Activated CD8-positive, alpha-beta T cell treated with anti-CD3 and anti-CD28 coated beads, Interleukin-2, amount 10 ng/mL, durations not matched to agents 7 days and 5 days (primary cell): ENCODE results near the gene TRIM39. TPM values are rescaled to one million over a fixed set of nuclear protein-coding genes. Genes with fewer than 3 reads are reported as not detected.
"Not testable (repeated sequence)": the region's sequence is repeated elsewhere in the genome, so short reads cannot be mapped to it uniquely, and the experiment has no call there.

Experiments
- ATAC-seq: fragments of 150-1000 bp; cut with Tn5 transposase; one replicate; pipeline ENCODE4 v1.10.0; 2021; ENCODE audit warnings: moderate library complexity
- CTCF ChIA-PET: fragments of 350-600 bp; sonication (Branson Sonifier 250); formaldehyde crosslinking; loops from one replicate; lab custom pipeline; 2021; ENCODE audit warnings: antibody characterized with exemption; lab: Charles Lee
- POLR2A ChIA-PET: fragments of 350-600 bp; sonication (Branson Sonifier 250); formaldehyde crosslinking; loops from one replicate; lab custom pipeline; 2021; ENCODE audit warnings: antibody characterized with exemption; lab: Charles Lee
- DNase-seq: peaks from one replicate; pipeline ENCODE4 v3.0.0-alpha.2; 2020
- H3K27ac Mint-ChIP-seq: one replicate; pipeline ENCODE4 v1.8.0; 2021; ENCODE audit warnings: mild to moderate bottlenecking, mixed read lengths
- H3K27me3 Mint-ChIP-seq: one replicate; pipeline ENCODE4 v1.8.0; 2021; ENCODE audit warnings: low read depth, mixed read lengths
- H3K36me3 Mint-ChIP-seq: one replicate; pipeline ENCODE4 v1.8.0; 2021; ENCODE audit warnings: low read depth, mixed read lengths
- H3K4me1 Mint-ChIP-seq: one replicate; pipeline ENCODE4 v1.8.0; 2021; ENCODE audit warnings: low read depth, mixed read lengths
- H3K4me3 Mint-ChIP-seq: one replicate; pipeline ENCODE4 v1.8.0; 2021; ENCODE audit warnings: mild to moderate bottlenecking, mixed read lengths
- H3K9me3 Mint-ChIP-seq: one replicate; pipeline ENCODE4 v1.8.0; 2022; ENCODE audit warnings: mixed read lengths; ENCODE audit not compliant: insufficient read depth
- total RNA-seq, 2 experiments: library from RNA; stranded (reverse); gene quantifications; one replicate each; pipeline ENCODE4 v1.2.3, GENCODE V29; 2021

The TRIM39 gene
- 10 to 100 TPM; 16.7 to 16.9 TPM for total RNA-seq

DNA sequence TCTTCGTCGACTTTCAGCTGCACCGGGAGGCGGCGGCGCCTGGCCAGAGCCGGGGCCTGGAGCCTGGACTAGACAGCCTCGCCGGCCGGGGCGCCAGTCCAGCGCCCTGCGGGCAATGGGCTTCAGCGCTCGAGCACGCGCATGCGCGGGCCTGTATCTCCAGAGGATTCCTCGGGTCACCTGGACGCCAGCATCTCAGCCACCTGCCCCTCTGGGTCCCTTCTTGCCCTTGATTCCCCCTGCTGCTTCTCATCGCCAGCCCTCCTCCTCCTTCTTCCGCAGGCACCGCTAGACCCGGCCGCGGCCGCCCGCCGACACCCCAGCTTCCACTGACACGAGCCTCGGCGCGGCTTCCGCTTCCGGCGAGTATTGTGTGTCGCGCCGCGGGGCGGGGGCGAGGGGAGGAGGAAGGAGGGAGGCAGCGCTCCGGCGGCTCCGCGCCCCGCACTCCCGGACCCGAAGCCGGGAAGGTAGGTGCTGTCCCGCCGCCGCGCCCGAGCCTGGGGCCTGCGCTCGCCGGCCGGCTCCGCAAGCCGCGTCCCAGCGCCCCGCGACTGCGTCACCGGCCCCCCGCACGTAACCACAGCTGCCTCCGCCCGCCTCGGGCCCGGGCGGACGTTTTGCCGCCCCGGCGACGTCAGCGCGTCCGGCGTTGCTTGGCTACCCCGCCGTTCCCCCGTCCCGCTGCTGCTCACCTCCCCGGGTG is at the start of gene TRIM39:
TRIM39 (plus strand) TSS at position 402 of the 706 bp plus-strand sequence. CDS start 2,391 bp downstream, outside the sequence.
- Mint-ChIP-seq H3K27ac (peak within 1 kb of the TSS; percentile 99), H3K27me3 (no peaks in the 10 kb centered on the region), H3K4me1 (peaks cover 53% of the 10 kb centered on the region), H3K4me3 (peak within 1 kb of the TSS; percentile 96), H3K9me3 (no peaks in the 10 kb centered on the region), H3K36me3 (peaks cover 47% of the 10 kb centered on the region)
- DNase-seq (peak; percentile 92), ATAC-seq (peak; percentile 73)
- CTCF ChIA-PET = interaction anchor here (0.6 to 2.3 kb wide), 9 partner anchors 10 to 419 kb away, joined by 3 to 12 read pairs (median 4); partner anchors contain the start of gene TRIM26
- POLR2A ChIA-PET = interaction anchor here (0.6 to 2.3 kb wide), 18 partner anchors 8 to 873 kb away, joined by 3 to 25 read pairs (median 4); partner anchors contain the start of genes POLR1H, RPP21 and TRIM26

- H3K36me3 Mint-ChIP-seq = peaks cover 14% of the 10 kb centered on the region
- peaks cover 10% of the 10 kb centered on the region for H3K27me3 Mint-ChIP-seq
- H3K27ac Mint-ChIP-seq, POLR2A ChIA-PET, DNase-seq, CTCF ChIA-PET, H3K4me1 Mint-ChIP-seq, H3K4me3 Mint-ChIP-seq, ATAC-seq: not testable (repeated sequence)
- H3K9me3 Mint-ChIP-seq = peaks cover 53% of the 10 kb centered on the region
These were observed 45.7 kb upstream of the TRIM39 start for GRCh38 chr6:30280988-30281387.

DNA sequence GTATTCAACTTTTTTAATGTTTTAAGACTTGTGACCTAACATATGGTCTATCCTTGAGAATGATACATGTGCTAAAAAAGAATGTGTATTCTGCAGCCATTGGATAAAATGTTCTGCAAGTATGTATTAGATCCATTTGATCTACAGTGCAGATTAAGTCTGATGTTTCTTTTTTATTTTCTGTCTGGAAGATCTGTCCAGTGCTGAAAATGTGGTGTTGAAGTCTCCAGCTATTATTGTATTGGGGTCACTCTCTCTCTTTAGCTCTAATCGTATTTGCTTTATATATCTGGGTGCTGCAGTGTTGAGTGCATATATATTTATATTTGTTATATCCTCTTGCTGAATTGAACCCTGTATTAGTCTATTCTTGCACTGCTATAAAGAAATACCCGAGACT is 44.2 kb upstream of the TRIM39 start:
- Mint-ChIP-seq H3K4me1 (no peaks in the 10 kb centered on the region), H3K4me3 (no peak overlapping the region), H3K9me3 (peaks cover 60% of the 10 kb centered on the region), H3K27ac (no peak overlapping the region), H3K27me3 (peaks cover 3% of the 10 kb centered on the region), H3K36me3 (peaks cover 19% of the 10 kb centered on the region)
- ChIA-PET POLR2A (no interaction called here), CTCF (no interaction called here)
- DNase-seq (no peak), ATAC-seq (no peak)

GRCh38 chr6:30283761-30284160 is 43.0 kb upstream of the TRIM39 start:
- H3K36me3 Mint-ChIP-seq = peaks cover 32% of the 10 kb centered on the region
- peaks cover 70% of the 10 kb centered on the region for H3K9me3 Mint-ChIP-seq
- no peak for ATAC-seq
- no peak overlapping the region for H3K27ac Mint-ChIP-seq
- CTCF ChIA-PET = no interaction called here
- POLR2A ChIA-PET = no interaction called here
- H3K27me3 Mint-ChIP-seq = no peaks in the 10 kb centered on the region
- H3K4me1 Mint-ChIP-seq = no peaks in the 10 kb centered on the region
- no peak for DNase-seq
- no peak overlapping the region for H3K4me3 Mint-ChIP-seq

DNA sequence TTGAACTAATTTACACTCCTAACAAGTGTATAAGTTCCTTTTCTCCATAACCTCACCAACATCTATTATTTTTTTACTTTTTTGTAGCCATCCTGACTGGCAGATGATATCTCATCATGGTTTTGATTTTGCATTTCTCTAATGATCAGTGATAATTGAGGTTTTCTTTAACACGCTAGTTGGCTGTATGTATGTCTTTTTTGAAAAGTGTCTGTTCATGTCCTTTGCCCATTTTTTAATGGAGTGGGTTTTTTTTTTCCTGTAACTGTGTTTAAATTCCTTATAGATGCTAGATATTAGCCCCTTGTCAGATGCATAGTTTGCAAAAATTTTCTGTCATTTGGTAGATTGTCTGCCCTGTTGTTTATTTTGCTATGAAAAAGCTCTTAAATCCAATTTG is 39.6 kb upstream of the TRIM39 start:
- Mint-ChIP-seq H3K36me3 (peaks cover 52% of the 10 kb centered on the region), H3K27me3 (no peaks in the 10 kb centered on the region), H3K27ac (no peak overlapping the region), H3K4me3 (no peak overlapping the region), H3K9me3 (peaks cover 54% of the 10 kb centered on the region), H3K4me1 (no peaks in the 10 kb centered on the region)
- ChIA-PET CTCF (no interaction called here), POLR2A (no interaction called here)
- ATAC-seq (no peak), DNase-seq (no peak)

DNA sequence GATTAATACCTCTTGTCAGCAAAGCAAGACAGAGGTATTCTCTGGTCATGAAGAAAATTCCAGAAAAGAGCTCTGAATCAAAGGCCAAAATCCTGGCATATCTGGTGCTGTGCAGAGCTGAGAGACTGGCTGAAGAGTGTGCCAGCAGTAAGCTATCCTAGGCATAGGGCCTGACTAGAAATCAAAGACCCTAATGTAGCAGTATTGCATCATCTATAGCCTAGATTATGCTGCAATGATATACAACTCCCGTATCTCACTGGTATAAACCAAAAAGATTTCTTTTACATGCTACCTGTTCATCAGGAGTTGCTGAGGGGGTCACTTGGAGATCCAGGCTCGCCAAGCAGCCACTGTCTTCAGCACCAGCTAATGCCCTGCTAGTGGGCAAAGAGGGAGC is 30.9 kb upstream of the TRIM39 start:
- no peak for DNase-seq
- H3K27me3 Mint-ChIP-seq = no peaks in the 10 kb centered on the region
- POLR2A ChIA-PET = interaction anchor here (0.6 to 1.0 kb wide), 2 partner anchors 30 to 498 kb away, joined by 3 read pairs; no protein-coding TSS in a partner anchor
- H3K27ac Mint-ChIP-seq = no peak overlapping the region
- CTCF ChIA-PET = no interaction called here
- H3K4me3 Mint-ChIP-seq = no peak overlapping the region
- peaks cover 9% of the 10 kb centered on the region for H3K9me3 Mint-ChIP-seq
- no peak for ATAC-seq
- no peaks in the 10 kb centered on the region for H3K4me1 Mint-ChIP-seq
- H3K36me3 Mint-ChIP-seq = peaks cover 58% of the 10 kb centered on the region

DNA sequence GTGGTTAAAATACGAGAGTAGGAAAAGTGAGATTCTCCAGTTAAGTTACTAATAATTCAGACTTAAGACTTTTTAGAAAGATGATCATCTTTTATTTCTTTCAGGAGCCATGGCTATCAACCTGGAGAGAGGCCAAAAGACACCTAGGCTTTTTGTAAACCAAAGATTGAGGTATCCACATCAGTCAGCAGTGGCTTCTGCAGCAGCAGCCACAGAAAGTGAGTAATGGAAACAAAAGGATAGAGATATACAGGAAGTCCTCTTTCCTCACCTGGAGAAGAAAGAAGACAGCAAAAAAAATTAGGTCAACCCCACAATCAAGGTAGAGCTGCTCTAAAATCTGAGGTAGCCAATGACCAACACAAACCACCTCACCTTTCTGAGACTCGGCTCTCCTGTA is 22.7 kb upstream of the TRIM39 start:
- POLR2A ChIA-PET = no interaction called here
- H3K4me3 Mint-ChIP-seq = no peak overlapping the region

GRCh38 chr6:30311101-30311500 is 15.6 kb upstream of the TRIM39 start:
- H3K4me1 Mint-ChIP-seq = peaks cover 2% of the 10 kb centered on the region
- ChIA-PET CTCF (no interaction called here), POLR2A (no interaction called here)
- H3K27ac Mint-ChIP-seq = no peak overlapping the region
- H3K4me3 Mint-ChIP-seq = no peak overlapping the region
- peaks cover 69% of the 10 kb centered on the region for H3K36me3 Mint-ChIP-seq
- H3K9me3 Mint-ChIP-seq = no peaks in the 10 kb centered on the region
- DNase-seq (peak; percentile 26), ATAC-seq (no peak)
- H3K27me3 Mint-ChIP-seq = no peaks in the 10 kb centered on the region

More for the DNA sequence above, 22.7 kb upstream of the TRIM39 start:
- peaks cover 18% of the 10 kb centered on the region for H3K9me3 Mint-ChIP-seq
- H3K27me3 Mint-ChIP-seq = no peaks in the 10 kb centered on the region
- peaks cover 16% of the 10 kb centered on the region for H3K4me1 Mint-ChIP-seq
- no peak overlapping the region for H3K27ac Mint-ChIP-seq
- CTCF ChIA-PET = no interaction called here
- H3K36me3 Mint-ChIP-seq = peaks cover 73% of the 10 kb centered on the region
- ATAC-seq (peak; percentile 42), DNase-seq (no peak)

- Mint-ChIP-seq H3K27me3 (no peaks in the 10 kb centered on the region), H3K27ac (no peak overlapping the region), H3K36me3 (peaks cover 69% of the 10 kb centered on the region), H3K4me1 (peaks cover 2% of the 10 kb centered on the region), H3K9me3 (no peaks in the 10 kb centered on the region), H3K4me3 (no peak overlapping the region)
- ChIA-PET CTCF (no interaction called here), POLR2A (interaction anchor here (0.6 kb wide), 1 partner anchor 91 kb away, joined by 7 read pairs; no protein-coding TSS in a partner anchor)
- no peak for ATAC-seq
- no peak for DNase-seq
These were observed 15.1 kb upstream of the TRIM39 start for GRCh38 chr6:30311671-30312070.

DNA sequence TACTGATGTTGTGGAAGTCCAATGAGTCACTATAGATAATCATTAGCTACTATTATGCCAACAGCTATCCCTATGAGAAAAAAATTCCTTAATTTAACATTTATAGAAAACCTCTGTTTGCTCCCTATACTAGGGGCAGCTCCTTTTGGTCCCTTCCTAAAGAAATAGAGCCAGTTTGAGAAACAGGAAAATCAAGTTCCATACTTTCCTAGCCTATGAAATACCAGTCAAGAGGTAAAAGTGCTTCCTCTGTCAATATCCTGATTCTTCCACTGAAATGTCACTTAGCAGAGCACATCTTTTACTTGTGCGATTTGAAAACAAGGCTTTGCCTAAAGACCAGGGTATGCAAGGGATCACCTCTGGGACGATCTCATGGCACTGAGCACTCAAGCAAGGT is 14.5 kb upstream of the TRIM39 start:
- no peak overlapping the region for H3K4me3 Mint-ChIP-seq
- peaks cover 3% of the 10 kb centered on the region for H3K4me1 Mint-ChIP-seq
- no peaks in the 10 kb centered on the region for H3K9me3 Mint-ChIP-seq
- no peaks in the 10 kb centered on the region for H3K27me3 Mint-ChIP-seq
- ATAC-seq = no peak
- no peak overlapping the region for H3K27ac Mint-ChIP-seq
- ChIA-PET POLR2A (interaction anchor here (0.6 kb wide), 1 partner anchor 91 kb away, joined by 7 read pairs; no protein-coding TSS in a partner anchor), CTCF (no interaction called here)
- DNase-seq = no peak
- H3K36me3 Mint-ChIP-seq = peaks cover 67% of the 10 kb centered on the region

DNA sequence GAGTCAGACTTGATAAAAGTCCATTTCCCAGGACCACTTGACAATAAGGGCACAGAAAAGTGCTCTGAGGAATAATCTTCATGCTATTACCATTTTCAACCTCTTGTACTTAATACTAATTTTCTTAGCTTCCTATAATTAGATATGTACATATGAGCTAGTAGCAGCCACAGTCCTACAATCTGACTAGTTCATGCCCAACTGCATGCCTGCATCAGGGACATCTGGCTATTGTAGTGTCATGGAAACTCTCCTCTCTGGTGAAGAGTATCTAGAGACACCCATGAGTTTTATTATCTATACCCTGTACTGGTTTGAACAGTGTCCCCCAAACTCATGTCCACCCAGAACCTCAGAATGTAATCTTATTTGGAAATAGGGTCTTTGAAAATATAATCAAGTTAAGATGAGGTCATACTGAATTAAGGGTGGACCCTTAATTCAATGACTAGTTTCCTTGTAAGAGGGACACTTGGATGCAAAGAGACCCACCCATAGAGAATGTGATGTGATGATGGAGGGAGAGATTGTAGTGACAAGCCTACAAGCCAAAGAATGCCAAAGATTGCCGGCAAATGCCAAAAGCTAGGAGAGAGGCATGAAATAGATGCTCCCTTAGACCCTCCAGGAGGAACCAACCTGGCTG is 13.9 kb upstream of the TRIM39 start:
- ChIA-PET CTCF (no interaction called here), POLR2A (interaction anchor here (0.6 kb wide), 1 partner anchor 42 kb away, joined by 3 read pairs; no protein-coding TSS in a partner anchor)
- Mint-ChIP-seq H3K36me3 (peaks cover 68% of the 10 kb centered on the region), H3K27me3 (no peaks in the 10 kb centered on the region), H3K9me3 (no peaks in the 10 kb centered on the region), H3K27ac (no peak overlapping the region), H3K4me3 (no peak overlapping the region), H3K4me1 (peaks cover 8% of the 10 kb centered on the region)
- ATAC-seq (no peak), DNase-seq (no peak)

DNA sequence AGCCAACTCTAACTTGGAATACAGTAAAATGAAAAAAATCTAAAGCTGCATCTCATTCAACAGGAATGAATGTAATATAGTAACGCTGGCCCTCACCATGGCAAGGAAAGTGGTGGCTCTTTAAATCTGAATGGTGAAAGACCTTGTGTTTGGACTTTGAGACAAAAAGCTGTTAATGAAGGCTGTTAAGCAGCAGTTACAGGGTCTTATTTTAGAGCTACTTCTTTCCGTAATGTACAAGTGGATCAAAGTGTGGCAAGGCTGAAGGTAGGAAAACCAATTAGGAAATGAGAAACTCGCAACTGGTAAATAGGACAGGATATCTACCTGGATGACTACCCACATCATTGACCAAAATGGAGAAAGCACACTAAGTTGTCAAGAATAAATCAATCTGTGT is 11.6 kb upstream of the TRIM39 start:
- no peak overlapping the region for H3K27ac Mint-ChIP-seq
- H3K36me3 Mint-ChIP-seq = peaks cover 64% of the 10 kb centered on the region
- no peak for DNase-seq
- no peak overlapping the region for H3K4me3 Mint-ChIP-seq
- CTCF ChIA-PET = interaction anchor here (1.2 to 3.5 kb wide), 3 partner anchors 11 to 96 kb away, joined by 4 to 11 read pairs (median 4); partner anchors contain the start of gene TRIM39
- POLR2A ChIA-PET = no interaction called here
- H3K4me1 Mint-ChIP-seq = peaks cover 25% of the 10 kb centered on the region
- ATAC-seq = no peak
- H3K9me3 Mint-ChIP-seq = no peaks in the 10 kb centered on the region
- H3K27me3 Mint-ChIP-seq = no peaks in the 10 kb centered on the region
